Adrenal gland (tissue), 5 donors: ENCODE data around the gene STT3B.

ENCODE experiments used
- CTCF ChIP-seq, 6 experiments: fragments of 450-650 bp in 4 of 6; fragments of 200-600 bp in 2 of 6; sonication (generic) in 1 of 6; IDR thresholded peaks; 1 replicate in 5 of 6; 2 replicates in 1 of 6; pipeline versions ENCODE4 v1.5.1 to v1.8.0; 2016 to 2021; ENCODE audit warnings: antibody characterized with exemption in 6 of 6, mild to moderate bottlenecking in 2 of 6, moderate library complexity in 1 of 6
- POLR2A ChIP-seq, 2 donors: fragments of 450-650 bp; IDR thresholded peaks; one replicate each; pipeline ENCODE4 v1.6.1; 2017; ENCODE audit warnings: antibody characterized with exemption in 2 of 2, mild to moderate bottlenecking in 2 of 2, moderate library complexity in 1 of 2
- donor health status: DM: no; HTN: no; CAD: no.

GRCh38 chr3:31624083-31624709, 91.5 kb downstream of the STT3B start:
- TF ChIP-seq CTCF (IDR thresholded peaks at IDR 0.05), result no peak
- TF ChIP-seq POLR2A (IDR thresholded peaks at IDR 0.05), result no peak
